Keratinocyte (primary cell): Measurements from ENCODE around the gene SLAMF8. TPM values are rescaled to one million over a fixed set of nuclear protein-coding genes. Genes with fewer than 3 reads are reported as not detected.

Experiments
- DNase-seq: peaks from one replicate; pipeline ENCODE4 v3.0.0-alpha.2; 2011; ENCODE audit warnings: low read depth, missing footprints, low spot score
- FAIRE-seq: peaks from 2 replicates; lab custom pipeline; 2011; peaks lifted over from hg19 to GRCh38; lab: Jason Lieb, UNC
- H2AFZ ChIP-seq: 2 replicates; pipeline ENCODE4 v1.6.0; 2012; ENCODE audit warnings: low read length, control low read depth, inconsistent platforms; ENCODE audit not compliant: control insufficient read depth
- H3K27ac ChIP-seq: 2 replicates; pipeline ENCODE4 v1.5.1; 2011; ENCODE audit warnings: low read length; ENCODE audit not compliant: control insufficient read depth, insufficient read depth
- H3K27me3 ChIP-seq: 3 replicates; pipeline ENCODE4 v1.6.0; 2011; ENCODE audit warnings: low read length; ENCODE audit not compliant: control insufficient read depth, insufficient read depth; ENCODE audit errors: extremely low read depth
- H3K36me3 ChIP-seq, 2 experiments: 2 replicates in 1 of 2; 3 replicates in 1 of 2; pipeline ENCODE4 v1.5.1; 2011; ENCODE audit warnings: low read length in 2 of 2, mild to moderate bottlenecking in 1 of 2; ENCODE audit not compliant: control insufficient read depth in 2 of 2, insufficient read depth in 2 of 2; ENCODE audit errors: extremely low read depth in 1 of 2
- H3K4me1 ChIP-seq: 3 replicates; pipeline ENCODE4 v1.5.1; 2011; ENCODE audit warnings: low read length; ENCODE audit not compliant: control insufficient read depth, insufficient read depth; ENCODE audit errors: extremely low read depth
- H3K4me2 ChIP-seq: 3 replicates; pipeline ENCODE4 v1.6.0; 2011; ENCODE audit warnings: low read depth, low read length; ENCODE audit not compliant: control insufficient read depth, insufficient read depth; ENCODE audit errors: extremely low read depth
- H3K4me3 ChIP-seq, 3 experiments: fragments of 200-600 bp in 1 of 3; sonication (generic) in 1 of 3; 2 replicates in 2 of 3; 3 replicates in 1 of 3; pipeline ENCODE4 v1.5.1; 2011 to 2016; ENCODE audit warnings: low read length in 3 of 3, mild to moderate bottlenecking in 3 of 3, control low read depth in 2 of 3, inconsistent platforms in 1 of 3, low read depth in 1 of 3, mixed read lengths in 1 of 3, mixed run types in 1 of 3, moderate library complexity in 1 of 3; ENCODE audit not compliant: control insufficient read depth in 2 of 3, insufficient read depth in 2 of 3; ENCODE audit errors: extremely low read depth in 1 of 3
- H3K79me2 ChIP-seq: 2 replicates; pipeline ENCODE4 v1.6.0; 2012; ENCODE audit warnings: low read length; ENCODE audit not compliant: control insufficient read depth, insufficient read depth
- H3K9ac ChIP-seq: 3 replicates; pipeline ENCODE4 v1.6.0; 2011; ENCODE audit warnings: low read length; ENCODE audit not compliant: control insufficient read depth, insufficient read depth; ENCODE audit errors: extremely low read depth
- H3K9me1 ChIP-seq: 3 replicates; pipeline ENCODE4 v1.6.0; 2011; ENCODE audit warnings: low read length; ENCODE audit not compliant: control insufficient read depth, insufficient read depth; ENCODE audit errors: extremely low read depth
- H3K9me3 ChIP-seq: 2 replicates; pipeline ENCODE4 v1.5.1; 2012; ENCODE audit warnings: low read depth, low read length; ENCODE audit not compliant: control insufficient read depth
- H4K20me1 ChIP-seq: 3 replicates; pipeline ENCODE4 v1.6.0; 2011; ENCODE audit warnings: low read length; ENCODE audit not compliant: control insufficient read depth, insufficient read depth; ENCODE audit errors: extremely low read depth
- CTCF ChIP-seq, 3 experiments: IDR thresholded peaks in 1 of 3; conservative IDR thresholded peaks in 1 of 3; optimal IDR thresholded peaks in 1 of 3; 2 replicates in 2 of 3; 3 replicates in 1 of 3; pipeline versions ENCODE3 to v1.5.1; 2011; ENCODE audit warnings: low read length in 3 of 3, mild to moderate bottlenecking in 3 of 3, moderate library complexity in 2 of 3, control low read depth in 1 of 3, inconsistent platforms in 1 of 3; ENCODE audit not compliant: insufficient read depth in 2 of 3; ENCODE audit errors: extremely low read depth in 1 of 3
- EZH2 ChIP-seq: IDR thresholded peaks from one replicate; pipeline ENCODE4 v1.6.1; 2012; ENCODE audit warnings: inconsistent platforms, mild to moderate bottlenecking, low read length, moderate library complexity
- dilution Hi-C: fragments of 300-500 bp; cut with MboI; formaldehyde crosslinking; loops from one replicate; pipeline ENCODE4 v1.7.0; 2020; ENCODE audit warnings: low sequenced_read_pairs; ENCODE audit not compliant: extremely low pct_ligation_motif_present
- polyA plus RNA-seq, 5 experiments: library from polyadenylated mRNA; depleted of rRNA in 3 of 5; stranded (reverse) in 3 of 5; stranded (forward) in 1 of 5; unstranded in 1 of 5; fragments of >200 nt; gene quantifications; 1 replicate in 1 of 5; 2 replicates in 3 of 5; 3 replicates in 1 of 5; pipeline versions ENCODE4 v1.2.1 to v1.2.3, GENCODE V29; 2011 to 2012; ENCODE audit warnings: missing spikeins in 2 of 5, low read depth in 1 of 5, low replicate concordance in 1 of 5

The SLAMF8 gene
- polyA plus RNA-seq, 1 donor (not counting 4 experiments of a cell fraction or from before 2014, with no cell fraction given) = not detected

GRCh38 chr1:159866905-159867663, 40.4 kb downstream of the SLAMF8 start:
- Histone ChIP-seq H3K9me3 (no peaks in the 10 kb centered on the region), H3K4me1 (peaks cover 62% of the 10 kb centered on the region), H3K4me2 (peak overlapping the region; percentile 11), H2AFZ (no peak overlapping the region), H3K79me2 (no peaks in the 10 kb centered on the region), H3K36me3 (no peaks in the 10 kb centered on the region), H4K20me1 (no peaks in the 10 kb centered on the region), H3K9ac (peak overlapping the region; percentile 2), H3K27ac (peak overlapping the region; percentile 62), H3K27me3 (no peaks in the 10 kb centered on the region), H3K4me3 (no peak overlapping the region), H3K9me1 (peaks cover 4% of the 10 kb centered on the region)
- FAIRE-seq (peak; percentile 96), DNase-seq (no peak)
- dilution Hi-C loops = no loop called here
- no peak for TF ChIP-seq CTCF (optimal IDR thresholded peaks at IDR 0.05 in 1 of 3, IDR thresholded peaks at IDR 0.05 in 1 of 3, conservative IDR thresholded peaks at IDR 0.05 in 1 of 3; ENCODE audit: extremely low read depth in 1 of 3, insufficient read depth in 2 of 3, low read length in 3 of 3)
- no peak for TF ChIP-seq EZH2

GRCh38 chr1:159867664-159868026, 41.0 kb downstream of the SLAMF8 start:
- H3K27me3 ChIP-seq = no peaks in the 10 kb centered on the region
- peak overlapping the region; percentile 62 for H3K27ac ChIP-seq
- peaks cover 4% of the 10 kb centered on the region for H3K9me1 ChIP-seq
- TF ChIP-seq EZH2 (no peak), CTCF (optimal IDR thresholded peaks at IDR 0.05 in 1 of 3, IDR thresholded peaks at IDR 0.05 in 1 of 3, conservative IDR thresholded peaks at IDR 0.05 in 1 of 3; ENCODE audit: extremely low read depth in 1 of 3, insufficient read depth in 2 of 3, low read length in 3 of 3) (no peak)
- H3K36me3 ChIP-seq = no peaks in the 10 kb centered on the region
- dilution Hi-C loops = no loop called here
- DNase-seq (no peak), FAIRE-seq (no peak)
- peak overlapping the region; percentile 11 for H3K4me2 ChIP-seq
- H4K20me1 ChIP-seq = no peaks in the 10 kb centered on the region
- peak overlapping the region; percentile 2 for H3K9ac ChIP-seq
- peaks cover 68% of the 10 kb centered on the region for H3K4me1 ChIP-seq
- H3K4me3 ChIP-seq = no peak overlapping the region
- no peak overlapping the region for H2AFZ ChIP-seq
- no peaks in the 10 kb centered on the region for H3K9me3 ChIP-seq
- no peaks in the 10 kb centered on the region for H3K79me2 ChIP-seq
